Keratinocyte (primary cell): Measurements from ENCODE around the gene B4GALT3.

Experiments used
- EZH2 ChIP-seq: IDR thresholded peaks from one replicate; pipeline ENCODE4 v1.6.1; 2012; ENCODE audit warnings: inconsistent platforms, mild to moderate bottlenecking, low read length, moderate library complexity
- TF ChIP-seq, protein P1 (sequence below), 3 experiments: IDR thresholded peaks in 1 of 3; conservative IDR thresholded peaks in 1 of 3; optimal IDR thresholded peaks in 1 of 3; 2 replicates in 2 of 3; 3 replicates in 1 of 3; pipeline versions ENCODE3 to v1.5.1; 2011; ENCODE audit warnings: low read length in 3 of 3, mild to moderate bottlenecking in 3 of 3, moderate library complexity in 2 of 3, control low read depth in 1 of 3, inconsistent platforms in 1 of 3; ENCODE audit not compliant: insufficient read depth in 2 of 3; ENCODE audit errors: extremely low read depth in 1 of 3

DNA sequence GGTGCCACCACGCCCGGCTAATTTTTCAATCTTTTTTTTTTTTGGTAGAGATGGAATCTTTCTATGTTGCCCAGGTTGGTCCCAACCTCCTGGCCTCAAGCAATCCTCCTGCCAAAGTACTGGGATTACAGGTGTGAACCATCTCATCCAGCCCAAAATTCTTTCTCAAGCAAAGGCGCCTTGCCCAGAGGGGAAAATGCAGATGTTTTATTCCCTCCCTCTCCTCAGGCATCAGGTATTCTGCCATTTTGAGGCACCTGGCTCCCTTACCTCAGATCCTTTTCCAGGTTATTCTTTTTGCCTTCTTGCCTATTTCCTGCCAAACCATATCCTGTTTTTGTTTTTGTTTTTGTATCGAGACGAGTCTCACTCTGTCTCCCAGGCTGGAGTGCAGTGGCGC is 11.1 kb upstream of the B4GALT3 start:
- TF ChIP-seq, protein P1, sequence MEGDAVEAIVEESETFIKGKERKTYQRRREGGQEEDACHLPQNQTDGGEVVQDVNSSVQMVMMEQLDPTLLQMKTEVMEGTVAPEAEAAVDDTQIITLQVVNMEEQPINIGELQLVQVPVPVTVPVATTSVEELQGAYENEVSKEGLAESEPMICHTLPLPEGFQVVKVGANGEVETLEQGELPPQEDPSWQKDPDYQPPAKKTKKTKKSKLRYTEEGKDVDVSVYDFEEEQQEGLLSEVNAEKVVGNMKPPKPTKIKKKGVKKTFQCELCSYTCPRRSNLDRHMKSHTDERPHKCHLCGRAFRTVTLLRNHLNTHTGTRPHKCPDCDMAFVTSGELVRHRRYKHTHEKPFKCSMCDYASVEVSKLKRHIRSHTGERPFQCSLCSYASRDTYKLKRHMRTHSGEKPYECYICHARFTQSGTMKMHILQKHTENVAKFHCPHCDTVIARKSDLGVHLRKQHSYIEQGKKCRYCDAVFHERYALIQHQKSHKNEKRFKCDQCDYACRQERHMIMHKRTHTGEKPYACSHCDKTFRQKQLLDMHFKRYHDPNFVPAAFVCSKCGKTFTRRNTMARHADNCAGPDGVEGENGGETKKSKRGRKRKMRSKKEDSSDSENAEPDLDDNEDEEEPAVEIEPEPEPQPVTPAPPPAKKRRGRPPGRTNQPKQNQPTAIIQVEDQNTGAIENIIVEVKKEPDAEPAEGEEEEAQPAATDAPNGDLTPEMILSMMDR (optimal IDR thresholded peaks at IDR 0.05 in 1 of 3, IDR thresholded peaks at IDR 0.05 in 1 of 3, conservative IDR thresholded peaks at IDR 0.05 in 1 of 3; ENCODE audit: extremely low read depth in 1 of 3, insufficient read depth in 2 of 3, low read length in 3 of 3), result no peak
- TF ChIP-seq EZH2, result no peak
